ENCODE data around the gene NR3C2. TPM values are rescaled to one million over a fixed set of nuclear protein-coding genes. Genes with fewer than 3 reads are reported as not detected.

Gene NR3C2
- total and polyA plus RNA-seq, 8 donors, result 2.0 to 36.4 (median 16.9) TPM

GRCh38 chr4:148074462-148074861 is 367.8 kb downstream of the NR3C2 start:
- no peak for DNase-seq
- H3K4me3 ChIP-seq, result no peak overlapping the region
- H3K27me3 ChIP-seq, result no peaks in the 10 kb centered on the region
- intact Hi-C loops (cut with DNase I; ENCODE audit: low total_unique reads), result no loop called here
- TF ChIP-seq POLR2AphosphoS5 (IDR thresholded peaks at IDR 0.05) (no peak), POLR2A (IDR thresholded peaks at IDR 0.05) (no peak), CTCF (IDR thresholded peaks at IDR 0.05) (no peak), EP300 (IDR thresholded peaks at IDR 0.05) (no peak)
- no peak overlapping the region for H3K27ac ChIP-seq
- H3K36me3 ChIP-seq, result peaks cover 40 to 81% (median 68%) of the 10 kb centered on the region in 4 donors
- WGBS, 5 donors, result 91 to 100% (median 99%) methylated on average over 4 to 5 of the region's 5 CpGs
- peaks cover 0 to 26% (median 9%) of the 10 kb centered on the region in 4 donors for H3K4me1 ChIP-seq
- H3K9me3 ChIP-seq, result peaks cover 0 to 15% (median 4%) of the 10 kb centered on the region in 4 donors

GRCh38 chr4:148073349-148073748 is 368.9 kb downstream of the NR3C2 start:
- intact Hi-C loops (cut with DNase I; ENCODE audit: low total_unique reads), result no loop called here
- WGBS, 5 donors, result 93 to 98% (median 95%) methylated on average over 6 of the region's 6 CpGs
- H3K27ac ChIP-seq, result no peak overlapping the region
- H3K4me1 ChIP-seq, result peaks cover 0 to 36% (median 15%) of the 10 kb centered on the region in 4 donors
- H3K36me3 ChIP-seq, result peaks cover 40 to 82% (median 64%) of the 10 kb centered on the region in 4 donors
- no peak for TF ChIP-seq EP300 (IDR thresholded peaks at IDR 0.05)
- TF ChIP-seq POLR2A (IDR thresholded peaks at IDR 0.05), result no peak
- no peak for TF ChIP-seq CTCF (IDR thresholded peaks at IDR 0.05)
- no peak for TF ChIP-seq POLR2AphosphoS5 (IDR thresholded peaks at IDR 0.05)
- DNase-seq, result no peak
- no peaks in the 10 kb centered on the region for H3K27me3 ChIP-seq
- peaks cover 0 to 15% (median 4%) of the 10 kb centered on the region in 4 donors for H3K9me3 ChIP-seq
- H3K4me3 ChIP-seq, result no peak overlapping the region

- peaks cover 0 to 15% (median 4%) of the 10 kb centered on the region in 4 donors for H3K9me3 ChIP-seq
- intact Hi-C loops (cut with DNase I; ENCODE audit: low total_unique reads), result no loop called here
- no peak overlapping the region for H3K27ac ChIP-seq
- peaks cover 39 to 79% (median 61%) of the 10 kb centered on the region in 4 donors for H3K36me3 ChIP-seq
- no peak for TF ChIP-seq POLR2A (IDR thresholded peaks at IDR 0.05)
- TF ChIP-seq POLR2AphosphoS5 (IDR thresholded peaks at IDR 0.05), result no peak
- no peak for TF ChIP-seq CTCF (IDR thresholded peaks at IDR 0.05)
- TF ChIP-seq EP300 (IDR thresholded peaks at IDR 0.05), result no peak
- H3K4me3 ChIP-seq, result no peak overlapping the region
- DNase-seq, result no peak
- 95 to 98% (median 96%) methylated on average over 9 of the region's 9 CpGs for WGBS, 5 donors
- no peaks in the 10 kb centered on the region for H3K27me3 ChIP-seq
- H3K4me1 ChIP-seq, result peaks cover 0 to 36% (median 18%) of the 10 kb centered on the region in 4 donors
Observed at GRCh38 chr4:148072789-148073188, 369.4 kb downstream of the NR3C2 start.

GRCh38 chr4:148071009-148071408 is 371.2 kb downstream of the NR3C2 start:
- Histone ChIP-seq H3K27me3 (no peaks in the 10 kb centered on the region), H3K27ac (no peak overlapping the region), H3K36me3 (peaks cover 31 to 79% (median 52%) of the 10 kb centered on the region in 4 donors), H3K4me3 (no peak overlapping the region), H3K4me1 (peaks cover 0 to 41% (median 23%) of the 10 kb centered on the region in 4 donors), H3K9me3 (peaks cover 0 to 15% (median 4%) of the 10 kb centered on the region in 4 donors)
- WGBS, 5 donors, result 85 to 95% (median 93%) methylated on average over 4 of the region's 4 CpGs
- intact Hi-C loops (cut with DNase I; ENCODE audit: low total_unique reads), result no loop called here
- TF ChIP-seq CTCF (IDR thresholded peaks at IDR 0.05) (no peak), POLR2AphosphoS5 (IDR thresholded peaks at IDR 0.05) (no peak), POLR2A (IDR thresholded peaks at IDR 0.05) (no peak), EP300 (IDR thresholded peaks at IDR 0.05) (no peak)
- DNase-seq, result no peak

Measured in stomach (tissue), 9 donors.